ENCODE results near the gene CEP350.

CEP350 gene

DNA sequence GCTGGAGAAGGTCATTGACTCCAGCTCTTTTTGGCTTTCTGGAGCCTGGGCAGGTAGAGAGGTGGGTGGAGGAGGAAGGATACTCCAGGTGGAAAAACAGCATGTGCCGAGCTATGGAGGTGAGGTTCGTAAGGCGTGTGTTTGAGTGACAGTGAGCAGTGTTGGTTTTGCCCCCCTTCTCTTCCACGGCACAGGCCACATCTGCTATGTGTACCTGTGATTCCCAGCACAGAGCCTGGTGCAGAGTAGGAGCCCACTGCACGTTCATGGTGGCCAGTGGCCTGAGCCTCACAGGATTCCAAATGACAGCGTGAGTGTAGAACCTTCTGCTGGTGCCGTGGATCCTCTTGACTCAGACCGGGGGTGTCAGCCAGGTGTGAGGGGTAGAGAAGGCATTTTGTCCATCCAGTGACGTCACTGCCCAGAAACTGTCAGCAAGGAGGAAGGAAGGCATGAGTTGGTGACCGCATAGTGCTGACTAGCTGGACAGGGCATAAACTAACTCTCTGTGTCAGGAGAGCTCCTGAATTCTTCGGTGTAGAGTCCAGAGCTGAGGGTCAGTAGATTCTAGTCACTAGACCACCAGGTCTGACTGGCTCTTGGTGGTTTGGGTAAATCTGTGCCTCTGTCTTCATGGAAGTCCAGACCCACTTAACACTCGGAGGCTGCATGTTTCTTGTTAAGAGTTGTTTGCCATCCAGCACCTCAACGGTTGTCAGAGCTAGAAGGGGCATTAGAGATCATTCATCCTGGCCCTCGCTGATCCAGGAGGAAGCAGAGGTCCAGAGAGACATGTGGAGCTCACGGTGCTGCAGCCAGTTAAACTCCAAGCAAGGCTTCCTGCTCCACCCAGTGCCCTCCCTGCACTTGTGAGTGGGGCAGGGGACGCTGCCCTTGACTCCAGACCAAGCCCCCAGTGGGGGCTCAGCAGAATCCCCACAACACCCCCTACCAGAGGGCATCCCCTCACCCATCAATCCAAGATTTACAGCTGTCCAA lies 203.8 kb downstream of the CEP350 start:
- DNase-seq = no peak

DNA sequence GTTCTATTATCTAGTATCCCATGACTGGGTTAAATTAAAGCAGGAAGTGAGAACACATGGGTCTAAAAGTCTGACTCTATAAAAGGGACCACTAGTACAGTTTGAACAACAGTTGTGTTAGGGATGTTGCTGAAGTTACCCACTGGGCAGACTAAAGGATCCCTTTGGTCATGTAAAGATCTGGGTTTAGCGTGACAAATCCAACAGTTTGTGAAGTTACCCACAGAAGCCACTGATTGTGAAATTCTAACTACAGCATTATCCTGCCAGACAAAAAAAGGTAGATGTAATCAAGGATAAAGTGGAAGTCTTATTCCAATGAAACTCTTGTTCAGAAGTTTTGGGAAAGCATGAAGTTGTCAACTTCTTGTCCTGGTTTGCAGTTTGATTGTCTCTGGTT lies 205.7 kb downstream of the CEP350 start:
- DNase-seq = no peak

DNA sequence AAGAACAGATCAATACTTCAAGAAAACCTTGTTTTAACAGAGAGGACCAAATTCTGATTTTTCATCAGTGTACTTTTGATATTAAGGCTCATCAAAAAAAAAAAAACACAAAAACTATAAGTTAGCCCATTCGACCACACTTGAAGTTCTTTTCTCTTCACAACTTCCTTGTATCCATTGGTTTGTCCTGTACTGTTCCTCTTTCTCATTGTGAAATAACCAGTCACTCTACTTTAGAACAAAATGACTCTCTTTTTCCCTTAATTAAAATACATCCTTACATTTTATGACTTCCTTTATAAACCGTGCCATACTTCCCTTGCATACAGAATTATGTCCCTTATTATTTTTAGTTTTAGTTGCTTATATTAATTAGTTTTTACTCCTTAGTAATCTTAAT lies 208.4 kb downstream of the CEP350 start:
- DNase-seq = no peak
